Mammary epithelial cell (primary cell): ENCODE data around the gene SDCCAG8.

ENCODE experiments used
- EZH2 ChIP-seq: IDR thresholded peaks from 2 replicates; pipeline ENCODE4 v1.6.1; 2012; ENCODE audit warnings: low read length, inconsistent platforms, borderline replicate concordance
- TF ChIP-seq, protein P1 (sequence below), 2 donors: IDR thresholded peaks in 1 of 2; conservative IDR thresholded peaks in 1 of 2; 2 replicates each; pipeline ENCODE4 v1.5.1; 2011 to 2012; ENCODE audit warnings: inconsistent platforms in 2 of 2, low read length in 2 of 2, mild to moderate bottlenecking in 2 of 2, control low read depth in 1 of 2, low read depth in 1 of 2; ENCODE audit not compliant: insufficient read depth in 1 of 2; ENCODE audit errors: extremely low read depth in 1 of 2

DNA sequence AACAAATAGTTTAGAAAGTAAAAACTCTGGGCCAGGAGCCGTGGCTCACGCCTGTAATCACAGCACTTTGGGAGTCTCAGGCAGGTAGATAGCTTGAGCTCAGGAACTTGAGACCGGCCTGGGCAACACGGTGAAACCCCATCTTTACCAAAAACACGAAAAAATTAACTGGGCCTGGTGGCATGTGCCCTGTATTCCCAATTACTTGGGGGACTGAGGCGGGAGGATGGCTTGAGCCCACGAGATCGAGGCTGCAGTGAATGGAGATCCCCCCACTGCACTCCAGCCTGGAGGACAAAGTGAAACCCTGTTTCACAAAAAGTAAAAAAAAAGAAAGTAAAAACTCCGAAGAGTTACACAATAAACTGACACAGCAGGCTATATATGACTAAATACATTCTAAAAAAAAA is 11.4 kb upstream of the SDCCAG8 start:
- TF ChIP-seq, protein P1, sequence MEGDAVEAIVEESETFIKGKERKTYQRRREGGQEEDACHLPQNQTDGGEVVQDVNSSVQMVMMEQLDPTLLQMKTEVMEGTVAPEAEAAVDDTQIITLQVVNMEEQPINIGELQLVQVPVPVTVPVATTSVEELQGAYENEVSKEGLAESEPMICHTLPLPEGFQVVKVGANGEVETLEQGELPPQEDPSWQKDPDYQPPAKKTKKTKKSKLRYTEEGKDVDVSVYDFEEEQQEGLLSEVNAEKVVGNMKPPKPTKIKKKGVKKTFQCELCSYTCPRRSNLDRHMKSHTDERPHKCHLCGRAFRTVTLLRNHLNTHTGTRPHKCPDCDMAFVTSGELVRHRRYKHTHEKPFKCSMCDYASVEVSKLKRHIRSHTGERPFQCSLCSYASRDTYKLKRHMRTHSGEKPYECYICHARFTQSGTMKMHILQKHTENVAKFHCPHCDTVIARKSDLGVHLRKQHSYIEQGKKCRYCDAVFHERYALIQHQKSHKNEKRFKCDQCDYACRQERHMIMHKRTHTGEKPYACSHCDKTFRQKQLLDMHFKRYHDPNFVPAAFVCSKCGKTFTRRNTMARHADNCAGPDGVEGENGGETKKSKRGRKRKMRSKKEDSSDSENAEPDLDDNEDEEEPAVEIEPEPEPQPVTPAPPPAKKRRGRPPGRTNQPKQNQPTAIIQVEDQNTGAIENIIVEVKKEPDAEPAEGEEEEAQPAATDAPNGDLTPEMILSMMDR (conservative IDR thresholded peaks at IDR 0.05 in 1 of 2, IDR thresholded peaks at IDR 0.05 in 1 of 2; ENCODE audit: extremely low read depth in 1 of 2, insufficient read depth in 1 of 2, low read depth in 1 of 2, low read length in 2 of 2), result no peak
- no peak for TF ChIP-seq EZH2
